Epithelial cell of proximal tubule (primary cell): Measurements from ENCODE around the gene B3GALT6. TPM values are rescaled to one million over a fixed set of nuclear protein-coding genes. Genes with fewer than 3 reads are reported as not detected.

Experiments
- DNase-seq: peaks from one replicate; pipeline ENCODE4 v3.0.0-alpha.2; 2011; ENCODE audit warnings: low read depth
- H3K4me3 ChIP-seq: 2 replicates; pipeline ENCODE4 v1.5.1; 2011; ENCODE audit warnings: low read depth, mild to moderate bottlenecking, low read length
- total RNA-seq: library from RNA; depleted of rRNA; stranded (reverse); fragments of >200 nt; gene quantifications from 2 replicates; pipeline ENCODE4 v1.2.3, GENCODE V29; 2015
- TF ChIP-seq, protein P1 (sequence below): conservative IDR thresholded peaks from 2 replicates; pipeline ENCODE4 v1.5.1; 2012; ENCODE audit warnings: low read depth, mild to moderate bottlenecking, low read length

The B3GALT6 gene
- total RNA-seq, 1 donor from 2014 or later, result 36.6 TPM

DNA sequence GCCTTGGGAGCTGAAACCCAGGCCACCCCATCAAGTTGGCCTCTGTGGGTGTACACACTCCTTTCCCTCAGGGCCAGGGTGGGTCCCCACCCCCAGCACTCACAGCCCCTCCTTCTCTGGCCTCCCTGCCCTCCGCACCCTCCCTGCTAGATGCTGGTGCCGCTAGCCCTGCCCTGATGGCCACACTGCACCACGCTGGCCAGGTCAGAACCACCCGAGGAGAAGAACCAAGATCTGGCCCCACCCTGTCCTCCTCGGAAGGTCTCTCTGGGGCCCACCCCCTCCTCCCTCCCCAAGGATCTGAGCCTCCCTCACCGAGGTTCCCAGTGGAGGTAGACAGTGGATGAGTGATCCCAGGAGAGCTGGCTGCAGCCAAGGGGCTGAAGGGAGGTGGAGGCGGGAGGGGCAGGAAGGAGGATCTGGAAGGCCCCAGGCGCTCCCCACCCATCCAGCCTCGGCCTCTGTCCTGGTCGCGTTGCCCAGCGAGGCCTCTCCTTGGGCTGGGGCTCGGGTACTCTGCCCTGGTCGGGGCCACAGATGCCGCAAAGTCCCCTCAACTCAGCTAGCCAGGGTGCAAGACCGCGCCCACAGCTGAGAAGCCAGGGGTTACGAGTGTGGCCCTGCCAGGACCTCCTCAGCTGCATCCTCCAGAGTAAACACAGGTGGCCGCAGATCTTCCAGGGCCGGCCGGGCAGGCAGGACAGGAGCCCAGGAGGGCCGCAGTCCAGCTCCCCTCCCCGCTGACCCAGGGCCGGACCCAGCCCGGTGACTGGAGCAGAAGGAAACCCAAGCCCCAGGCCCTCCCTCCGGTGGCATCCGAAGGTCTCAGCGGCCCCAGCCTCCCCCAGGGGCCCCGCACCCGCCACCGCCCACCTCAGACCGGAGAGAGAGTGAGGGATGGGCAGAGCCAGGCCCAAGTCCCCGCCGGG is 5.2 kb downstream of the B3GALT6 start:
- TF ChIP-seq, protein P1, sequence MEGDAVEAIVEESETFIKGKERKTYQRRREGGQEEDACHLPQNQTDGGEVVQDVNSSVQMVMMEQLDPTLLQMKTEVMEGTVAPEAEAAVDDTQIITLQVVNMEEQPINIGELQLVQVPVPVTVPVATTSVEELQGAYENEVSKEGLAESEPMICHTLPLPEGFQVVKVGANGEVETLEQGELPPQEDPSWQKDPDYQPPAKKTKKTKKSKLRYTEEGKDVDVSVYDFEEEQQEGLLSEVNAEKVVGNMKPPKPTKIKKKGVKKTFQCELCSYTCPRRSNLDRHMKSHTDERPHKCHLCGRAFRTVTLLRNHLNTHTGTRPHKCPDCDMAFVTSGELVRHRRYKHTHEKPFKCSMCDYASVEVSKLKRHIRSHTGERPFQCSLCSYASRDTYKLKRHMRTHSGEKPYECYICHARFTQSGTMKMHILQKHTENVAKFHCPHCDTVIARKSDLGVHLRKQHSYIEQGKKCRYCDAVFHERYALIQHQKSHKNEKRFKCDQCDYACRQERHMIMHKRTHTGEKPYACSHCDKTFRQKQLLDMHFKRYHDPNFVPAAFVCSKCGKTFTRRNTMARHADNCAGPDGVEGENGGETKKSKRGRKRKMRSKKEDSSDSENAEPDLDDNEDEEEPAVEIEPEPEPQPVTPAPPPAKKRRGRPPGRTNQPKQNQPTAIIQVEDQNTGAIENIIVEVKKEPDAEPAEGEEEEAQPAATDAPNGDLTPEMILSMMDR, result no peak
- no peak for DNase-seq
- H3K4me3 ChIP-seq, result no peak overlapping the region

DNA sequence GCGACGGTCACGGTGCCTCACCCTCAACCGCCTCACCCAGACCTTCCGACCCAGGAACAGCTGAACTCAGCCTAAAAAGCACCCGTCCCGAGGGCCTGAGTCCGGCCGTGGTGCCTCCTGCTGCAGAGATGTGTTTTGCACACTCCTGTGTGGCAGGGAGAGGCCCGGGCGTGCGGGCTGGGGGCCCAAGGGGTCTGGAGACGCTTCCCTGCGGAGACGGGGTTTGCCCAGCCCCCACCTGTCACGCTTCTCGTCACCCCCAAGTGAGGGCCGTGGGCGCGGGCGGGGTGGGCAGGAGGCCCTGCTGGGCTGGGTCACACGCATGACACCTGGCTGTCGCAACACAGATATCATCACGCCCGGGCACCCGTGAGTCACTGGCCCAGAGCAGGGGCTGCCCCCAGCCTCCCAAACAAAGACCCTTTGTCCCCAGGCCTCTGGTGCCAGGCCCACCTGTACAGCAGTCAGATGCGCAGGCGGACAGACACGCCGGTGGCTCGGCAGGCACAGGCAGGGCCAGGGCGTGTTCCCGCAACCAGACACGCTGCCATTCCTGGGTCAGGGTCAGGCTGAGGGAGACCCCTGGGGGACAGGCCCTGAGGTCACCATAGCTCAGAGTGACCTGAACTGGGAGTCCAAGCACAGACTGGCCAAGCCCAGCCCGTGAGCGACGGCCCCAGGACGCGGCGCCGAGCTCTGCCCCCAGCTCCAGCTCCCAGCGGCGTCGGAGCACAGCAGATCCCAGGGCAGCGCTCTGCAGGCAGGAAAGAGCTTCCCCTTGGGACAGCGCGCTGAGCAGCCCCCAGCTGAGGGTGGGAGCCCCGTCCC is 6.1 kb downstream of the B3GALT6 start:
- TF ChIP-seq, protein P1, result no peak
- no peak overlapping the region for H3K4me3 ChIP-seq
- DNase-seq, result no peak

DNA sequence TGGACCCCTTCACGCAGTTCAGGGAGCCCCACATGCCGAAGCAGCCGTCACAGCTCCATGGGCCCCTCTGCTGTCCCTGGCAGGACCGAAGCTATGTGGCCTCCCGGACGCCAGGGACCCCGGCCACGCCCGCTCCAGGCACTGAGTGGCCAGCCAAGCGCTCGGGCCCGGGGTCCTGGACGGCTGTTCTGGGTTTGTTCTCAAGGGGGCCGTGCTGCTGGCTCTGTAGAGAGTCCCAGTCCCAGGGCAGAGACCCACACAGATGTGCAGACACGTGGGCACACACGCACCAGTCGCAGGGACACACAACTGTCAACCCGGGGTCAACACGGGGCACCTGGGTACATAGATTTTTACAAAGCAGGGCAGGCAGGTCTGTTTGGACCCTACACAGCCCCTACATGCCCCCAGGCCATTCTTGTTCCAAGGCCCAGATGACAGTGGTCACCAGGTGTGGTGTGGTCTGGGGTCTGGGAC is 6.7 kb downstream of the B3GALT6 start:
- TF ChIP-seq, protein P1, result no peak
- no peak overlapping the region for H3K4me3 ChIP-seq
- DNase-seq, result no peak

DNA sequence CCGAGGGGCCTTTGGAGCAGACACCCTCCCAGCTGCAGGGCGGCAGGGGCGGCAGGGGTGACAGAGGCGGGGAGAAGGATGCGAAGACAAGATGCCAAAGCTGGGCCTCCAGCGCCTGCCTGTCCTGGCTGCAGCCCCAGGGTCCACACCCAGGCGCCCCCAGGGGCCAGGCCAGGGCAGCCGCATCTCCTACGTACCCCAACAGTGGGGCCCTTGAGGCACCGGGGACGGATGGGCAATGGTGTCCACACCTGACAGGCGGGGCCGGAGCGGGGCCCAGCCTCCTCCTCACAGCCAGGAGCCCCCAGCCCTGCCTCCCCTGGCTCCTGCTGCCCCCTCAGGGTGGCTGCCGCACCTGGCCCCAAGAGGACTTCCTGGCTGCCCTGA is 7.2 kb downstream of the B3GALT6 start:
- no peak overlapping the region for H3K4me3 ChIP-seq
- no peak for DNase-seq
- TF ChIP-seq, protein P1, result no peak

DNA sequence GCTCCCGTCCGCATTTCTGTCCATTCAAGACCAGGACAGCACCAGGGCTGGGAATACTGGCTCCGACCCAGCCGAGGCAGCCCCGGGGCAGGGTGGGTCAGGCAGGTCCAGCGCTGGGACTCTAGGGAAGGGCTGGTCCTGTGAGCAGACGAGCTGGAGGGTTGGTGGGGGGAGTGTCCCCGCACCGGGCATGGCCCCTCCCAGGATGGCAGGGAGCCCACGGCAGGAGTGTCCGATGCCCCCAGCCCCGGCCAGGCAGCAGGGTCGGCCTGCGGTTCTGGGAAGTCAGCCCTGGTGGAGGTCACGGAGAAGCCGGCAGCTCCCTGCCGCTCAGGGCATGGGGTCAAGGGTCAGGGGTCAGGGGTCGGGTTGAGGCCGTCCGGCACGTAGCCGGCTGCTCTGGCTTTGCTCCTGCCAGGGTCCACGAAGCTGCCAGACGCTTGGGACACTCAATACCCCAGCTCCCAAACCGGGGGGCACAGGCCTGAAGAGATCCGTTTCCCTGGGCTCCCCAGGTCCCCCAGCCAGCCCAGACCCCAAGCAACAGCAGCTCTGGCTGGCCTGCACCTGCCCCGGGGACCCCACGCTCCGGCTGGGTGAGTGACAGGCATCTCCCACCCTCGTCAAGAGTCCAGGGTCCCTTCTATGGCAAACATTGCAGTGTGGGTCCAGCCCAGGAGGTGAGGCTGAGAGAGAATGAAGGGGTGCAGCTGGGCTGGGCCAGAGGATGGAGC is 7.7 kb downstream of the B3GALT6 start:
- no peak overlapping the region for H3K4me3 ChIP-seq
- TF ChIP-seq, protein P1, result no peak
- no peak for DNase-seq

DNA sequence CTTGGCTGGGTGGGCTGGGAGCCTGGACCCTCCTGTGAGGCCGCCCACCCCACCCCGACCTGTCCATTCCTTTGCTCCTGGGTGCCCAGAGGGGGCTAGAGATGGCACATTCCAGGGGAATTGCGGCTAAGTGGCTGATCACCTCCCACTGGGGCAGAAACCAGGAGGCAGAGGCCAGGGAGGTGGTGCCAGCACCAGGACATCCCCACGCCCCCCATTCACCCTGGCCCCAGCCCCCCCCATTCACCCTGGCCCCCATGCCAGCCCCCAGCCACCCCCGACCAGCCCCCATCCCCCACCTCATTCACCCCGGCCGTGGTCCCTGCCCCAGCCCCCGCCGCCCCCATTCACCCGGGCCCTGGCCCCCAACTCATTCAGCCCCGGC is 8.3 kb downstream of the B3GALT6 start:
- DNase-seq, result no peak
- H3K4me3 ChIP-seq, result no peak overlapping the region
- TF ChIP-seq, protein P1, result no peak
